Stimulated activated CD4-positive, alpha-beta T cell treated with anti-CD3 and anti-CD28 coated beads, Interleukin-1b, Interleukin-23, amount 100 ng/mL, for 4 hours (primary cell): ENCODE data around the gene ATP8A2.

Source experiments
- DNase-seq, 2 donors: peaks; one replicate each; pipeline ENCODE4 v3.0.0-alpha.2; 2020; ENCODE audit warnings: low read depth in 2 of 2

The ATP8A2 gene

GRCh38 chr13:25965596-25965995, 593.8 kb downstream of the ATP8A2 start:
- no peak for DNase-seq

- DNase-seq: no peak
These were observed 594.3 kb downstream of the ATP8A2 start for GRCh38 chr13:25966086-25966485.

GRCh38 chr13:25967144-25967543, 595.4 kb downstream of the ATP8A2 start:
- no peak for DNase-seq

- DNase-seq: no peak
These were observed 599.3 kb downstream of the ATP8A2 start for GRCh38 chr13:25971047-25971446.

- peak in 1 of 2 donors; percentile 7 for DNase-seq
These were observed 599.8 kb downstream of the ATP8A2 start for GRCh38 chr13:25971459-25972145.

GRCh38 chr13:25973085-25973484, 601.3 kb downstream of the ATP8A2 start:
- DNase-seq: no peak

GRCh38 chr13:25973576-25973975, 601.8 kb downstream of the ATP8A2 start:
- no peak for DNase-seq

GRCh38 chr13:25977216-25977615, 605.4 kb downstream of the ATP8A2 start:
- DNase-seq: no peak

- no peak for DNase-seq
These were observed 605.9 kb downstream of the ATP8A2 start for GRCh38 chr13:25977671-25978070.

- no peak for DNase-seq
These were observed 607.2 kb downstream of the ATP8A2 start for GRCh38 chr13:25978961-25979360.

- no peak for DNase-seq
These were observed 607.6 kb downstream of the ATP8A2 start for GRCh38 chr13:25979371-25979770.

- no peak for DNase-seq
These were observed 608.5 kb downstream of the ATP8A2 start for GRCh38 chr13:25980255-25980654.

- no peak for DNase-seq
These were observed 609.3 kb downstream of the ATP8A2 start for GRCh38 chr13:25981060-25981459.

GRCh38 chr13:25982907-25983306, 611.1 kb downstream of the ATP8A2 start:
- DNase-seq: no peak

- DNase-seq: no peak
These were observed 616.2 kb downstream of the ATP8A2 start for GRCh38 chr13:25987987-25988386.

GRCh38 chr13:25988661-25989060, 616.9 kb downstream of the ATP8A2 start:
- no peak for DNase-seq

- no peak for DNase-seq
These were observed 619.0 kb downstream of the ATP8A2 start for GRCh38 chr13:25990801-25991200.

GRCh38 chr13:25992076-25992475, 620.3 kb downstream of the ATP8A2 start:
- DNase-seq: no peak

- no peak for DNase-seq
These were observed 635.7 kb downstream of the ATP8A2 start for GRCh38 chr13:26007261-26008125.

GRCh38 chr13:26010487-26011207, 638.9 kb downstream of the ATP8A2 start:
- DNase-seq: no peak

GRCh38 chr13:26011208-26011573, 639.4 kb downstream of the ATP8A2 start:
- no peak for DNase-seq

- DNase-seq: peak; percentile 38 to 42
These were observed 640.4 kb downstream of the ATP8A2 start for GRCh38 chr13:26011996-26012821.
